Brain pericyte (primary cell): Measurements from ENCODE around the gene MICU2.
A peak's percentile ranks its signal among the peaks of the same experiment; 100 is the strongest.

ENCODE experiments used
- DNase-seq: peaks from one replicate; pipeline ENCODE4 v3.0.0-alpha.2; 2012; ENCODE audit warnings: low read depth, low spot score

The MICU2 gene

GRCh38 chr13:21486322-21486721 lies 117.6 kb downstream of the MICU2 start:
- no peak for DNase-seq

- DNase-seq = no peak
Observed at GRCh38 chr13:21483748-21484147, 120.2 kb downstream of the MICU2 start.

- DNase-seq = no peak
Observed at GRCh38 chr13:21481359-21481758, 122.6 kb downstream of the MICU2 start.

- peak; percentile 33 for DNase-seq
Observed at GRCh38 chr13:21478881-21479808, 124.8 kb downstream of the MICU2 start.

GRCh38 chr13:21476893-21477472 lies 127.0 kb downstream of the MICU2 start:
- peak; percentile 34 for DNase-seq

GRCh38 chr13:21475115-21475514 lies 128.9 kb downstream of the MICU2 start:
- DNase-seq = no peak

- DNase-seq = no peak
Observed at GRCh38 chr13:21470785-21471184, 133.2 kb downstream of the MICU2 start.

- DNase-seq = no peak
Observed at GRCh38 chr13:21466527-21466926, 137.4 kb downstream of the MICU2 start.

- DNase-seq = no peak
Observed at GRCh38 chr13:21465710-21466160, 138.2 kb downstream of the MICU2 start.

- DNase-seq = no peak
Observed at GRCh38 chr13:21463424-21463823, 140.5 kb downstream of the MICU2 start.

- DNase-seq = no peak
Observed at GRCh38 chr13:21461131-21461530, 142.8 kb downstream of the MICU2 start.

GRCh38 chr13:21458813-21459701 lies 144.9 kb downstream of the MICU2 start, which contains the start of gene ZDHHC20:
Gene ZDHHC20 (minus strand): TSS chr13:21459303. CDS start chr13:21459171, 132 bp downstream.
- DNase-seq = peak; percentile 16

GRCh38 chr13:21458451-21458812 lies 145.5 kb downstream of the MICU2 start:
- no peak for DNase-seq

- no peak for DNase-seq
Observed at GRCh38 chr13:21453387-21454081, 150.4 kb downstream of the MICU2 start.

- no peak for DNase-seq
Observed at GRCh38 chr13:21450936-21451335, 153.0 kb downstream of the MICU2 start.

- DNase-seq = no peak
Observed at GRCh38 chr13:21446656-21447055, 157.3 kb downstream of the MICU2 start.

GRCh38 chr13:21445759-21446158 lies 158.2 kb downstream of the MICU2 start:
- DNase-seq = no peak

- DNase-seq = no peak
Observed at GRCh38 chr13:21443171-21443570, 160.8 kb downstream of the MICU2 start.
